Pancreas (tissue), 10 donors: ENCODE measurements around the gene CYP2A7. TPM values are rescaled to one million over a fixed set of nuclear protein-coding genes. Genes with fewer than 3 reads are reported as not detected.
"Not testable (repeated sequence)": the region's sequence is repeated elsewhere in the genome, so short reads cannot be mapped to it uniquely, and the experiment has no call there.

Source experiments
- ATAC-seq, 4 donors: fragments of 200-7000 bp; cut with Tn5 transposase; one replicate each; pipeline versions ENCODE4 v1.8.0 to v1.9.1; 2020; ENCODE audit warnings: mild to moderate bottlenecking in 4 of 4, moderate library complexity in 4 of 4
- DNase-seq, 6 donors: peaks; one replicate each; pipeline ENCODE4 v3.0.0-alpha.2; 2020
- FAIRE-seq: peaks from 2 replicates; lab custom pipeline; 2012; peaks lifted over from hg19 to GRCh38; lab: Jason Lieb, UNC
- H3K27ac ChIP-seq, 4 donors: fragments of 200-600 bp; sonication (generic); 1 replicate in 3 of 4; 2 replicates in 1 of 4; pipeline versions ENCODE4 v1.5.0 to v1.8.0; 2020
- H3K27me3 ChIP-seq, 4 donors: fragments of 200-600 bp; one replicate each; pipeline ENCODE4 v1.8.0; 2021
- H3K36me3 ChIP-seq, 3 donors: fragments of 200-600 bp; sonication (generic) in 1 of 3; one replicate each; pipeline versions ENCODE4 v1.5.0 to v1.8.0; 2020 to 2021
- H3K4me1 ChIP-seq, 3 donors: fragments of 200-600 bp; one replicate each; pipeline ENCODE4 v1.8.0; 2021
- H3K4me3 ChIP-seq, 4 donors: fragments of 200-600 bp; sonication (generic) in 2 of 4; one replicate each; pipeline versions ENCODE4 v1.5.0 to v1.8.0; 2020 to 2021
- H3K9me3 ChIP-seq, 4 donors: fragments of 200-600 bp; one replicate each; pipeline ENCODE4 v1.8.0; 2021
- WGBS, 2 donors: extraction: QIAGEN DNeasy Blood & Tissue Kit; methylation state at CpG; one replicate each; pipeline ENCODE4 v1.1.7; 2013; 5-methylcytosine and 5-hydroxymethylcytosine counted together
- intact Hi-C, 3 donors: fragments of 100-400 bp; cut with DNase I; formaldehyde crosslinking; loops; one replicate each; pipeline versions ENCODE4 v1.11.1 to v1.14.2; 2022
- polyA plus RNA-seq, 2 donors: library from polyadenylated mRNA; stranded (reverse); fragments of 200-250 nt; gene quantifications; one replicate each; pipeline ENCODE4 v1.2.3, GENCODE V29; 2013
- total RNA-seq, 6 donors: library from RNA; stranded (reverse); fragmentation: NEBNext Ultra II Directional in 4 of 6; extraction: Animal tissue kit (Norgen Biotek cat#: 25700) in 4 of 6; gene quantifications; one replicate each; pipeline versions ENCODE4 v1.2.1 to v1.2.4, GENCODE V29; 2021 to 2023
- TF ChIP-seq, protein P1 (sequence below), 4 donors: fragments of 200-600 bp; sonication (generic) in 3 of 4; IDR thresholded peaks; one replicate each; pipeline versions ENCODE4 v1.5.0 to v1.8.0; 2021; ENCODE audit warnings: antibody characterized with exemption in 4 of 4
- donor health status: healthy with polysubstance abuse.
- donor health status: DM: no; HTN: no; CAD: no; lungs with moderate emphysema.
- donor health status: DM: no; HTN: no; CAD: no.
- donor health status: control.
- donor health status: control.
- donor health status: Bipolar disorder and iron deficiency.
- donor health status: DM: yes; HTN: yes; CAD: no.
- donor health status: DM: no; HTN: no; CAD: no.
- donor health status: DM: no; HTN: no; CAD: no.
- donor health status: DM: yes; HTN: yes; CAD: no.

The CYP2A7 gene
- total and polyA plus RNA-seq, 8 donors, result 0.25 TPM; not detected in 7

DNA sequence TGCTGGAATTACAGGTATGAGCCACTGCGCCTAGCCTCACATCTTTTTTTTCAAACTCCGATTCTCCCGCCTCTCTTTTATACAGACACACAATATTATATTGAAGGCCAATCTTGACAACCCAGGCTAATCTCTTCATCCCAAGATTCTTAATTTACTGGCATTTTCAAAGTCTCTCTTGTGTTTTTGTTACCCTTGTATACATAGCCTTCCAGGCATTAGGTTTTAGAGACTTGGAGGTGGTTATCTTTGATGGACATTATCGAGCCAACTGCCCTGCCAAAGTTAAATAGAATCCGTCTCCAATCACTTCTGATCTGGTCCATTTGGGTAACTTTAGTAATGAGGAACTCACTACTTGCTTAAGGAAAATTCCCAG, 14.4 kb upstream of the CYP2A7 start:
- no peak for FAIRE-seq
- Histone ChIP-seq H3K9me3 (no peaks in the 10 kb centered on the region), H3K27me3 (no peaks in the 10 kb centered on the region), H3K36me3 (no peaks in the 10 kb centered on the region), H3K4me3 (no peak overlapping the region), H3K27ac (no peak overlapping the region), H3K4me1 (no peaks in the 10 kb centered on the region)
- TF ChIP-seq, protein P1, sequence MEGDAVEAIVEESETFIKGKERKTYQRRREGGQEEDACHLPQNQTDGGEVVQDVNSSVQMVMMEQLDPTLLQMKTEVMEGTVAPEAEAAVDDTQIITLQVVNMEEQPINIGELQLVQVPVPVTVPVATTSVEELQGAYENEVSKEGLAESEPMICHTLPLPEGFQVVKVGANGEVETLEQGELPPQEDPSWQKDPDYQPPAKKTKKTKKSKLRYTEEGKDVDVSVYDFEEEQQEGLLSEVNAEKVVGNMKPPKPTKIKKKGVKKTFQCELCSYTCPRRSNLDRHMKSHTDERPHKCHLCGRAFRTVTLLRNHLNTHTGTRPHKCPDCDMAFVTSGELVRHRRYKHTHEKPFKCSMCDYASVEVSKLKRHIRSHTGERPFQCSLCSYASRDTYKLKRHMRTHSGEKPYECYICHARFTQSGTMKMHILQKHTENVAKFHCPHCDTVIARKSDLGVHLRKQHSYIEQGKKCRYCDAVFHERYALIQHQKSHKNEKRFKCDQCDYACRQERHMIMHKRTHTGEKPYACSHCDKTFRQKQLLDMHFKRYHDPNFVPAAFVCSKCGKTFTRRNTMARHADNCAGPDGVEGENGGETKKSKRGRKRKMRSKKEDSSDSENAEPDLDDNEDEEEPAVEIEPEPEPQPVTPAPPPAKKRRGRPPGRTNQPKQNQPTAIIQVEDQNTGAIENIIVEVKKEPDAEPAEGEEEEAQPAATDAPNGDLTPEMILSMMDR (IDR thresholded peaks at IDR 0.05), result no peak
- 83 to 90% methylated on average over 5 of the region's 5 CpGs for WGBS, 2 donors
- intact Hi-C loops, result no loop called here
- no peak for DNase-seq
- no peak for ATAC-seq

DNA sequence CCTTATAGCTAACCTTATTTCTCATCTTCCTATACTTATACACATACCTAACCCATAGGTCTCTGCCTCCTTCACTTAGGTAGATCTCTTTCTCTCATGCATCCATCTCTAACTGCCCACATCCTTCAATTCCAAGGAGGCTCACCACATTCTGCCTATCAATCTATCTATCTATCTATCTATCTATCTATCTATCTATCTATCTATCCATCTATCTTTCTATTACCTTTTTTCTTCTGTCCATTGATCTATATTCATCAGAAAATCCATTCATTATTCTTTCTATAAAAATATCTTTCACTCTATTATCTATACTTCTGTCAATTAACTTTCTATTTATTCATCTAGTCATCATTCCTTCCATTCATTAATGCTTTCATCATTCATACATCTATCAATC, 11.1 kb upstream of the CYP2A7 start:
- Histone ChIP-seq H3K9me3 (no peaks in the 10 kb centered on the region), H3K4me1 (no peaks in the 10 kb centered on the region), H3K36me3 (no peaks in the 10 kb centered on the region), H3K27me3 (no peaks in the 10 kb centered on the region), H3K27ac (no peak overlapping the region), H3K4me3 (no peak overlapping the region)
- TF ChIP-seq, protein P1 (IDR thresholded peaks at IDR 0.05), result no peak
- no peak for DNase-seq
- intact Hi-C loops, result no loop called here
- no peak for FAIRE-seq
- ATAC-seq, result no peak

DNA sequence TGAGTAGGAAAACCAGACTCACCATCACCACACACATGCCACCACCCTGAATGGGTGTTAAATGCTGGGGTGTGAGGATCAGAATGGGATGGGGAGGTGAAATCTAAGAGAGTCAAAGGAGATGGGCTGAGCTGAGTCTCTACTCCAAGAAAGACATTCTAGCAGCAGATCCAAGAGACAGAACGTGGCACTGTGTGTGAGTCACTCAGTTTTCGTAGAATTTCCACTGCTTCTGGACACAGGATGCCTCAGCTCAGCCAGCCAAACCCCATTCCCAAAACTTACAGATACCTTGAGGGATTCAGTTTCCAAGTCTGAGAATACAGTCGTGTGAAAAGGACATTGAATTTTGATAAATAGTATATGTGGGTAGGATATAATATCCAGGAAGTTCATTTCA, 7.3 kb upstream of the CYP2A7 start:
- FAIRE-seq (no peak), ATAC-seq (no peak), DNase-seq (no peak)
- no peaks in the 10 kb centered on the region for H3K9me3 ChIP-seq
- 53 to 59% methylated on average over 3 of the region's 3 CpGs for WGBS, 2 donors
- H3K27ac ChIP-seq, result no peak overlapping the region
- no peaks in the 10 kb centered on the region for H3K4me1 ChIP-seq
- intact Hi-C loops, result no loop called here
- no peaks in the 10 kb centered on the region for H3K27me3 ChIP-seq
- H3K4me3 ChIP-seq, result no peak overlapping the region
- H3K36me3 ChIP-seq, result no peaks in the 10 kb centered on the region
- TF ChIP-seq, protein P1 (IDR thresholded peaks at IDR 0.05), result no peak

DNA sequence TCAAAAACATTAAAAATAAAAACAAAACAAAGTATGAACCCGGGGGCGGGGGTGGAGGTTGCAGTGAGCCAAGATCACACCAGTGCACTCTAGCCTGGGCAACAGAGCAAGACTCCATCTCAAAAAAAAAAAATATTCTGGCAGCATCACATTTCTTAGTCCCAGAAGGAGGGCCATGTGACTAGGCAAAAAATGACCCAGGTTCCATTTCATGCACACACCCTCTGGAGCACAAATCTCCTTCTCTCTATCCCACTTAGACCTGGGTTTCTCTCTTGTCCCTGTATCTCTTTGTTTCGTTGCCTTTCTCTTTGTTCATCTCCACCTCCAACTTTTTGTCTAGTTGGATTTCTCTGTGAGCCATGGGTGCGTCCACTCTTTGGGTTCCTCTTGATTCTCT, 6.2 kb upstream of the CYP2A7 start:
- ATAC-seq, result no peak
- Histone ChIP-seq H3K36me3 (no peaks in the 10 kb centered on the region), H3K4me1 (no peaks in the 10 kb centered on the region), H3K27ac (no peak overlapping the region), H3K9me3 (no peaks in the 10 kb centered on the region), H3K27me3 (no peaks in the 10 kb centered on the region), H3K4me3 (no peak overlapping the region)
- WGBS, 2 donors, result 79 to 90% methylated on average over 4 of the region's 4 CpGs
- intact Hi-C loops, result no loop called here
- FAIRE-seq, result no peak
- no peak for DNase-seq
- TF ChIP-seq, protein P1 (IDR thresholded peaks at IDR 0.05), result no peak

DNA sequence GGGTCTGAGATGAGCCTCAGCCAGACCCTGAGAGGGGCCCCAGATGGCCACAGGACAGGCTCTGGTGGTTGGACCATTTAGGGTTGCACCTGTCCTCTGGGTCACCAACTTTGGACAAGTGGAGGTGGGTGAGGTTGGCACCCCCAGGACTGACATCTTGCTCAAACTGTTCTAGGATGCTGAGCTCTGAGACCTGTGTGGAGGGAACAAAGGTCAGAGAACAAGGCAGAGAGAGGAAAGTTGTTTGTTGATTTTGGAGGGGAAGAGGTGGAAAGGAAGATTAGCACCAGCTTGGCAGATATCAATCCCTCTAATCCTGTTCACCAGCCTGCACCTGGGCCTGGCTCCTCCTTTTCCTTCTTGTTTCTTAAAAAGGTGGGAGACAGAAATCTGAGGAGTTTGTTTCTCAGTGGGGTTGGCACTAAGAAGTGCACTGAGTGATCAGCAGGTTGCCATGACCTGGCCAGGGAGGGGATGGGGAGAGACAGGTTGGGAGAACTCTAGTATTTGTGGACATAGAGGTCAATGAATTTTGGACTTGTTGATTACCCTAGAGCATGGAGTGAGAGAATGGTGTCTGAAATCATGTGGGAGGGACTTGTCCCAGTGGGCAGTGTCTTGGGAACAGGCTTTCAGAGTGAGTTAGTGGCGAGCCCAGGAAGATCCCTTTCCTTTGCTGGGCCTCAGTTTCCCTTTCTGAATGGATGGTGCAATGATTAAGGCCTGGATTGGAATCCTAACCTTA, 2.3 kb upstream of the CYP2A7 start:
- no CpG with 5 or more reads among the region's 1 CpG for WGBS, 2 donors
- H3K36me3 ChIP-seq, intact Hi-C loops, H3K9me3 ChIP-seq, DNase-seq, H3K4me3 ChIP-seq, FAIRE-seq, H3K4me1 ChIP-seq, H3K27ac ChIP-seq, H3K27me3 ChIP-seq: not testable (repeated sequence)
- ATAC-seq, result peak in 1 of 4 donors; percentile 24

DNA sequence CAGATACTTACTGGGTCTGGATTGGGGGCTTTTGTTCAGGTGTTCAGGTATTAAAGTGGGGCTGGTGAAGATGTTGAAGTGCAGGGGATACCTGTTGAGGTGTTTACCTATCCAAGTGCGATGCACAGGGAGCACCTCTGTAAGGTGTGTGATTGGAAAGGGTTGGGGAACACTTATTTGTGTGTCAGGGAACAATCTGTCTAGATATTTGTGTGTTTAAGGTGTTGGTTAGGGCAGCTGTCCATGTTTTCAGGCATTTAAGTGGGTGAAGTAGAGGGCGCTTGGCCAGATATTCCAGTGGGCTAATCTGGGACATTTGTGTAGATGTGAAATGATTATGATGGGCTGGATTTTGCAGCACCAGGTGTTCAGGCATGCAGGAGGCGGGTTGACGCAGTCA, 2.7 kb downstream of the CYP2A7 start:
- H3K27ac ChIP-seq, H3K4me3 ChIP-seq, H3K9me3 ChIP-seq, H3K36me3 ChIP-seq, H3K4me1 ChIP-seq, ATAC-seq, DNase-seq, intact Hi-C loops, FAIRE-seq, H3K27me3 ChIP-seq: not testable (repeated sequence)
- WGBS, 2 donors, result 53 to 80% methylated on average over 4 of the region's 4 CpGs

DNA sequence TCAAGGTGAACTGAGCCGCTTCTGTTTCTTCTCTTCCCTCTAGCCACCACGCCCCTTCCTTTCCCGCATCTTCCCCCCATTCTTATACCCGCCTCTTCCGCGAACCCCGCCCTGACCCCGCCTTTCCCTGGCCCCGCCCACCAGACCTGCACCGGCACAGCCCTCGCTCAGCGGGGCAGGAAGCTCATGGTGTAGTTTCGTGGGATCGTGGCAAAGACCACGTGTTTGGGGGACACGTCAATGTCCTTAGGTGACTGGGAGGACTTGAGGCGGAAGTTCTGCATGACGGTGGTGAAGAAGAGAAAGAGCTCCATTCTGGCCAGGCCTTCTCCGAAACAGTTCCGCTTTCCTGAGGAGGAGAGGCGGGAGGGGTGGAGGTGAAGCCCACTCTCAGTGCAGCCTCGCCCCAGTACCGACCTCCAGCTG, 6.5 kb downstream of the CYP2A7 start:
- peak; percentile 72 to 95 (median 84) for DNase-seq
- H3K4me3 ChIP-seq, result peak overlapping the region in 1 of 4 donors; percentile 27
- peak; percentile 97 to 100 (median 99) for ATAC-seq
- H3K9me3 ChIP-seq, H3K4me1 ChIP-seq, H3K36me3 ChIP-seq, H3K27me3 ChIP-seq, FAIRE-seq, intact Hi-C loops, H3K27ac ChIP-seq: not testable (repeated sequence)
- WGBS, 2 donors, result 5 to 9% methylated on average over 13 to 19 of the region's 23 CpGs

DNA sequence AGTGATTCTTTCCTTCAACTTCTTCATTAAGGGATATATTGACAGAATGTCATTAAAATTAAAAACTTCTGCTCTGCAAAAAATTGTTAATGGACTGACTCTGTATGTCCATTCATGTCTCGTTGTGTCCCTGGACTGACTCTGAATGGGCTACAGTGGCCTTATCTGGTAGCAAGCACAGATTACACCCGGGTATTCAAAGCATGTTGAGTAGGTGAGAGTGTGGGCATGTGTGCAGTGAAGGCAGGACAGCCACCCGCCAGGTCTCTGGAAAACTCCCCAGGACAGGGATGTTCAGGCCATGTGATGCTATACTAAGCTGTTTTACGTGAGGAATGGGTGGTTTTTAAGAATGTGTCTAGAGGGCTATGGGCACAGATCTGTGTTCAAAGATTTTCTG, 7.2 kb downstream of the CYP2A7 start:
- H3K27ac ChIP-seq, FAIRE-seq, H3K27me3 ChIP-seq, H3K9me3 ChIP-seq, intact Hi-C loops, H3K36me3 ChIP-seq, DNase-seq, H3K4me3 ChIP-seq, H3K4me1 ChIP-seq: not testable (repeated sequence)
- WGBS, 2 donors, result 75 to 90% methylated on average over 1 to 2 of the region's 4 CpGs
- peak in 3 of 4 donors; percentile 29 to 40 (median 33) for ATAC-seq

DNA sequence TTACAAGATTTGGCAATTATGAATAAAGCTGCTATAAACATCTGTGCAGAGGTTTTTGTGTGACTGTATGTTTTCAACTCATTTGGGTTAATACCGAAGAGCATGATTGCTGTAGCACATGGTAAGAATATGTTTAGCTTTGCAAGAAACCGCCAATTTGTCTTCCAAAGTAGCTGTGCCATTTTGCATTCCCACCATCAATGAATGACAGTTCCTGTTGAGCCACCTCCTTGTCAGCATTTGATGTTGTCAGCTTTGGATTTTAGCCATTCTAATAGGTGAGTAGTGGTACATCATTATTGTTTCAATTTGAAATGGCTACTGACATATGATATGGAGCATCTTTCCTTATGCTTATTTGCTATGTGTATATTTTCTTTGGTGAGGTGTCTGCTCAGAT, 8.2 kb downstream of the CYP2A7 start:
- H3K4me3 ChIP-seq, ATAC-seq, H3K36me3 ChIP-seq, H3K9me3 ChIP-seq, FAIRE-seq, H3K27ac ChIP-seq, H3K27me3 ChIP-seq, DNase-seq, intact Hi-C loops, H3K4me1 ChIP-seq: not testable (repeated sequence)
- WGBS, 2 donors, result 75 to 79% methylated on average over 2 of the region's 2 CpGs
